ENCODE results near the gene BAD. TPM values are rescaled to one million over a fixed set of nuclear protein-coding genes. Genes with fewer than 3 reads are reported as not detected.

BAD gene
- total RNA-seq, 1 experiment from 2014 or later: 23.3 TPM

GRCh38 chr11:64240435-64241240 lies 43.8 kb downstream of the BAD start, which contains the start of gene FKBP2:
TSS of gene FKBP2 (plus strand) at chr11:64241095. CDS start at chr11:64242388, 1,293 bp downstream.
- Mint-ChIP-seq H3K36me3 (ENCODE audit: insufficient read depth in 1 of 3, low read depth in 3 of 3) (peaks cover 13 to 45% (median 26%) of the 10 kb centered on the region in 3 experiments), H3K4me1 (peaks cover 22 to 28% of the 10 kb centered on the region in 2 experiments), H3K4me3 (peak within 1 kb of the TSS; percentile 85 to 93), H3K9me3 (no peaks in the 10 kb centered on the region), H3K27ac (peak within 1 kb of the TSS; percentile 99), H3K27me3 (ENCODE audit: low read depth) (no peaks in the 10 kb centered on the region)
- peak within 1 kb of the TSS; percentile 46 for H3K9ac ChIP-seq (ENCODE audit: extremely low read depth, insufficient read length, low read length)
- no peak within 1 kb of the TSS for H2AK5ac ChIP-seq (ENCODE audit: insufficient read length, low read length)
- peaks cover 12% of the 10 kb centered on the region for H3K23me2 ChIP-seq (ENCODE audit: insufficient read length, low read depth, low read length, poor library complexity, severe bottlenecking)
- no peak within 1 kb of the TSS for H3K23ac ChIP-seq (ENCODE audit: insufficient read length, low read depth, low read length)
- peak within 1 kb of the TSS; percentile 80 for H3K18ac ChIP-seq (ENCODE audit: insufficient read length, low read depth, low read length)
- H2BK120ac ChIP-seq (ENCODE audit: low read depth, low read length, poor library complexity, severe bottlenecking): no peak within 1 kb of the TSS
- H3K4me1 ChIP-seq (ENCODE audit: insufficient read depth, low read length): no peaks in the 10 kb centered on the region
- no peak within 1 kb of the TSS for H4K91ac ChIP-seq (ENCODE audit: insufficient read length, low read depth, low read length)
- no peak within 1 kb of the TSS for H3K56ac ChIP-seq (ENCODE audit: insufficient read length, low read depth, low read length)
- peak within 1 kb of the TSS; percentile 81 for H3K4me2 ChIP-seq (ENCODE audit: insufficient read depth, insufficient read length, low read length)
- peak; percentile 97 for DNase-seq
- no peaks in the 10 kb centered on the region for H3K27me3 ChIP-seq (ENCODE audit: insufficient read depth, low read length)
- H3K79me2 ChIP-seq (ENCODE audit: insufficient read depth, low read length): peaks cover 3% of the 10 kb centered on the region; the same call in 1 of the 2 replicates
- no peak within 1 kb of the TSS for H2AFZ ChIP-seq (ENCODE audit: low read length)
- no peak within 1 kb of the TSS for H2BK20ac ChIP-seq (ENCODE audit: low read depth, low read length, poor library complexity, severe bottlenecking)
- peak within 1 kb of the TSS; percentile 80 for H3K14ac ChIP-seq (ENCODE audit: insufficient read depth, low read length)
- no peak within 1 kb of the TSS for H2BK12ac ChIP-seq (ENCODE audit: insufficient read length, low read depth, low read length)
- no peaks in the 10 kb centered on the region for H3K9me3 ChIP-seq (ENCODE audit: control insufficient read depth, low read depth, low read length)
- H2BK5ac ChIP-seq (ENCODE audit: insufficient read length, low read length): no peak within 1 kb of the TSS
- H4K5ac ChIP-seq (ENCODE audit: insufficient read length, low read depth, low read length): no peak within 1 kb of the TSS
- H3T11ph ChIP-seq (ENCODE audit: low read length): no peak within 1 kb of the TSS
- no peak for TF ChIP-seq CTCF (conservative IDR thresholded peaks at IDR 0.05)
- H4K20me1 ChIP-seq (ENCODE audit: control insufficient read depth, insufficient read depth, insufficient read length): no peaks in the 10 kb centered on the region
- WGBS (ENCODE audit: extremely low coverage, insufficient read length, low lambda C conversion rate): no CpG with 5 or more reads among the region's 58 CpGs
- H4K8ac ChIP-seq (replicated peaks; ENCODE audit: insufficient read length, low read depth, low read length): no peak within 1 kb of the TSS
- H3K27ac ChIP-seq (ENCODE audit: insufficient read length, low read depth, low read length): no peak within 1 kb of the TSS
- no peak within 1 kb of the TSS; the same call in 1 of the 2 replicates for H3K4ac ChIP-seq (ENCODE audit: low read depth, low read length)
- H3K79me1 ChIP-seq (ENCODE audit: insufficient read depth, low read depth, low read length, poor library complexity, severe bottlenecking): no peaks in the 10 kb centered on the region
- no peak within 1 kb of the TSS for H2BK15ac ChIP-seq (ENCODE audit: low read depth, low read length)
